Stimulated activated CD4-positive, alpha-beta T cell treated with anti-CD3 and anti-CD28 coated beads, Interleukin-12 subunit alpha, Interleukin-12 subunit beta, amount 100 ng/mL, for 24 hours (primary cell): ENCODE results near the gene OR6Y1.

Experiments used
- DNase-seq, 2 experiments: peaks; one replicate each; pipeline ENCODE4 v3.0.0-alpha.2; 2020; ENCODE audit warnings: low read depth in 2 of 2

The OR6Y1 gene

GRCh38 chr1:158506369-158506987 lies 47.7 kb downstream of the OR6Y1 start:
- DNase-seq = peak; percentile 12 to 34

DNA sequence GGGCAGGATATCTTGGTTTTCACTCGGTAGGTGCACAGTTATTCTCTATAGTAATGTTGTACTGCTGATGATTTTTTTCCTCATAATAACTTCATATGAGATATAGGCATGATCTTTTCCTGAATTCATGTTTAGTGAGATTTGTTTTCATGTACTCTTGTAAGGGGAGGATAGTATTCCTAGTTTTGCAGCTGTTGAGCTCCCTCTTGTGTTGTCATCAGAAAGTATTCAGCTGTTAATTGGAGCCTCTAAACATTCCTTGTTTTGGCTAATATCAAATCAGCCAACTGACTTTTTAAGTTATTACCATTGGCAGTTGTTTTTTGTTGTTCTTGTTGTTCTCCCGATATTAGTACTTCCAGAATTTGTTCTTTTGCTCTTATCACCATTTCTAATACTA lies 57.8 kb downstream of the OR6Y1 start:
- no peak for DNase-seq

DNA sequence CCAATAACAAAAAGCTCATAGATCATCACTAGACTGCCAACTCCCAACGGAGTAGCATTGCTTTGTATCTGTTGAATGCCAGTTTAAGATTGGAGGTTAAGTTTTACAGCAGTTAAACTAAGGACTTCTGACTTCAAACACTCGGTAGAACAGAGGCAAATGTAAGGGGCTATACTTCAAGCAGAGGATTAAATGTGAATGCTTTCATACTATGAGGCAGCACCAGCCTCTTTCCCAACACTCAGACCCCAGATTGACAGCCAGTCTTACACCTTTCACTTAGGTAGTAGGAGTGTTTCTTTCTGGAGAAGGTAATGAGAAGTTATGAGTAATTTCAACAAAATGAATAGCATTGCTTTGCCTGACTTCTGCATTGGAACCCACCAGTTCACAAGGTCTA lies 59.4 kb downstream of the OR6Y1 start:
- DNase-seq = no peak
